ENCODE results near the gene ZNHIT2. TPM values are rescaled to one million over a fixed set of nuclear protein-coding genes. Genes with fewer than 3 reads are reported as not detected.

The ZNHIT2 gene
- total RNA-seq, 4 donors from 2014 or later: 17.3 to 38.5 (median 25.9) TPM

DNA sequence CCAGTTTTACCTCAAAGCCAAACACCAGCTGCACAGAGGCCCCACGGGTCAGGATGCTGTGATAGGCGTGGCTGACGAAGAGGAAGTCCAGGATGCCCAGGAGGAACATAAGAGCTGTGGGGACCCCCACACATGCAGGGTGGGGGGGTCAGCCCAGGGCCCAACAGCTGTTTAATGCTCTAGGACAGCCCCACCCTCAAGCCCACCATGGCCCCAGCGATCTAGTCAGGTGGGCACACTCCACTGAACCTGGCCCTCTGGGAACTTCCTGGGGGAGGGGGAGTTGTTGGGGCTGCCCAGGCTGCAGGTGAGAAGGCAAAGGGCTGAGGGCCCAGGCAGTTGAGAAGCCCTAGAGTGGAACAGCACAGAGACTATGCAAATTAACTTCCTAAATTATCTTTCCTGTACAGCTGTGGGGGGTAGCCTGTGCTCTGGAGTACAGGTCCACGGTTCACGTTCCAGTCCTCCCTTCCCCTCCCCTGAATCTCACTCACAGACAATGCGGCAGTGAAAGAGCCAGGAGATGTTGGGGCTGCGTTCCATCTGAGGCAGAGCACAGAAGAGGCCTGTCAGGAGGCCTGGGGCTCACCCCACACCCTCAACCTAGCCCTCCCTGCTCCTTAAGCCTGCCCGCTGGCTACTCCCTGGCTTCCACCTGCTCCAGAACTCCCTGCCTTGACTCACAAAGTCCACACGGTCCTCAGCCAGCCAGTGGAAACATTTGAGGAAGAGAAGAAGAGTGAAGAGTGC, 14.9 kb upstream of the ZNHIT2 start:
- DNase-seq: no peak
- 74 to 76% methylated on average over 7 to 9 of the region's 10 CpGs for WGBS, 2 donors
- Histone ChIP-seq H3K4me3 (replicated peaks in 1 of 3) (no peak overlapping the region), H3K4me1 (peaks cover 23 to 27% of the 10 kb centered on the region in 2 donors), H3K36me3 (peaks cover 51 to 55% of the 10 kb centered on the region in 2 donors), H3K9me3 (no peaks in the 10 kb centered on the region), H3K27me3 (no peaks in the 10 kb centered on the region), H3K27ac (no peak overlapping the region)
- TF ChIP-seq POLR2A (IDR thresholded peaks at IDR 0.05): no peak
- TF ChIP-seq, protein P1, sequence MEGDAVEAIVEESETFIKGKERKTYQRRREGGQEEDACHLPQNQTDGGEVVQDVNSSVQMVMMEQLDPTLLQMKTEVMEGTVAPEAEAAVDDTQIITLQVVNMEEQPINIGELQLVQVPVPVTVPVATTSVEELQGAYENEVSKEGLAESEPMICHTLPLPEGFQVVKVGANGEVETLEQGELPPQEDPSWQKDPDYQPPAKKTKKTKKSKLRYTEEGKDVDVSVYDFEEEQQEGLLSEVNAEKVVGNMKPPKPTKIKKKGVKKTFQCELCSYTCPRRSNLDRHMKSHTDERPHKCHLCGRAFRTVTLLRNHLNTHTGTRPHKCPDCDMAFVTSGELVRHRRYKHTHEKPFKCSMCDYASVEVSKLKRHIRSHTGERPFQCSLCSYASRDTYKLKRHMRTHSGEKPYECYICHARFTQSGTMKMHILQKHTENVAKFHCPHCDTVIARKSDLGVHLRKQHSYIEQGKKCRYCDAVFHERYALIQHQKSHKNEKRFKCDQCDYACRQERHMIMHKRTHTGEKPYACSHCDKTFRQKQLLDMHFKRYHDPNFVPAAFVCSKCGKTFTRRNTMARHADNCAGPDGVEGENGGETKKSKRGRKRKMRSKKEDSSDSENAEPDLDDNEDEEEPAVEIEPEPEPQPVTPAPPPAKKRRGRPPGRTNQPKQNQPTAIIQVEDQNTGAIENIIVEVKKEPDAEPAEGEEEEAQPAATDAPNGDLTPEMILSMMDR (IDR thresholded peaks at IDR 0.05): no peak
- intact Hi-C loops (cut with DNase I): loop anchor here (5.0 kb wide), 1 partner anchor 50 kb away; the partner anchor contains the start of gene CAPN1

DNA sequence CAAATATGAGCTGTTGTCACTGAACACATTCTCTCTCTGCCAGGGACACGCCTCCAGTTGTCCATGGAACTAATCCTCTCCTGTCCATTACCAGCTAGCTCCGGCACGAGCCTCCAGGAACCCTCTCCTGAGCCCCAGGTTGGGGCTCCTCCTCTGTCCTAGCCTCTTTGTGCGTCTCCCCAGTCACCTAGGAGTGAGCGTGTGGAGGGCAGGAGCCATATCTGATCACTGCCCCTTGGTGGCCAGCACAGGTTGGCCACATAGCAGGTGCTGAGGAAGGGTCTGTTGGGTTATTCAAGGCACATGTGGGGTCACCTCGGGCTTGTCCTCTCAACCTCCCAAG, 14.4 kb upstream of the ZNHIT2 start:
- peaks cover 57 to 61% of the 10 kb centered on the region in 2 donors for H3K36me3 ChIP-seq
- no peaks in the 10 kb centered on the region for H3K9me3 ChIP-seq
- H3K4me1 ChIP-seq: peaks cover 20 to 22% of the 10 kb centered on the region in 2 donors
- intact Hi-C loops (cut with DNase I): loop anchor here (5.0 kb wide), 1 partner anchor 50 kb away; the partner anchor contains the start of gene CAPN1
- DNase-seq: no peak
- TF ChIP-seq, protein P1 (IDR thresholded peaks at IDR 0.05): no peak
- no peak for TF ChIP-seq POLR2A (IDR thresholded peaks at IDR 0.05)
- H3K27me3 ChIP-seq: no peaks in the 10 kb centered on the region
- WGBS, 2 donors: 90 to 94% methylated on average over 6 of the region's 6 CpGs
- H3K27ac ChIP-seq: no peak overlapping the region
- H3K4me3 ChIP-seq (replicated peaks in 1 of 3): no peak overlapping the region

DNA sequence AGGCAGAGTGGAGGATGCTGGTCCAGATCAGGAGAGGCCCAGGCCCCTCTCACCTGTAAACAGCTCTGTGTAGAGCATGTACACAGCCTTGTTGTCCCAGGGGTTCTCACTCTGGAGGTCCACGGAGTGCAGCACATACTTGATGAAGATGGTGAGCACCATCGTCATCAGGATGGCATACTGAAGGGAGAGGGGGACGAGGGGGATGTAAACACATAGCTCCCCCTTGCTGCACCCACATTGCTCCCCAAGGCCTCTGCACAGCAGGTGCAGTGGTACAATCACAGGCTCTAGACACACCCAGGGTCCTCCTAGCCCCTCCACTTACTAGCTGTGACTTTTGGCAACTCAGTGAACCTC, 13.9 kb upstream of the ZNHIT2 start:
- 81 to 89% methylated on average over 3 of the region's 3 CpGs for WGBS, 2 donors
- TF ChIP-seq POLR2A (IDR thresholded peaks at IDR 0.05): no peak
- TF ChIP-seq, protein P1 (IDR thresholded peaks at IDR 0.05): no peak
- no peaks in the 10 kb centered on the region for H3K9me3 ChIP-seq
- no peak overlapping the region for H3K27ac ChIP-seq
- no peak overlapping the region for H3K4me3 ChIP-seq (replicated peaks in 1 of 3)
- intact Hi-C loops (cut with DNase I): loop anchor here (5.0 kb wide), 1 partner anchor 51 kb away; the partner anchor contains the start of gene CAPN1
- no peaks in the 10 kb centered on the region for H3K27me3 ChIP-seq
- no peak for DNase-seq
- H3K36me3 ChIP-seq: peaks cover 61 to 66% of the 10 kb centered on the region in 2 donors
- peaks cover 17 to 20% of the 10 kb centered on the region in 2 donors for H3K4me1 ChIP-seq

DNA sequence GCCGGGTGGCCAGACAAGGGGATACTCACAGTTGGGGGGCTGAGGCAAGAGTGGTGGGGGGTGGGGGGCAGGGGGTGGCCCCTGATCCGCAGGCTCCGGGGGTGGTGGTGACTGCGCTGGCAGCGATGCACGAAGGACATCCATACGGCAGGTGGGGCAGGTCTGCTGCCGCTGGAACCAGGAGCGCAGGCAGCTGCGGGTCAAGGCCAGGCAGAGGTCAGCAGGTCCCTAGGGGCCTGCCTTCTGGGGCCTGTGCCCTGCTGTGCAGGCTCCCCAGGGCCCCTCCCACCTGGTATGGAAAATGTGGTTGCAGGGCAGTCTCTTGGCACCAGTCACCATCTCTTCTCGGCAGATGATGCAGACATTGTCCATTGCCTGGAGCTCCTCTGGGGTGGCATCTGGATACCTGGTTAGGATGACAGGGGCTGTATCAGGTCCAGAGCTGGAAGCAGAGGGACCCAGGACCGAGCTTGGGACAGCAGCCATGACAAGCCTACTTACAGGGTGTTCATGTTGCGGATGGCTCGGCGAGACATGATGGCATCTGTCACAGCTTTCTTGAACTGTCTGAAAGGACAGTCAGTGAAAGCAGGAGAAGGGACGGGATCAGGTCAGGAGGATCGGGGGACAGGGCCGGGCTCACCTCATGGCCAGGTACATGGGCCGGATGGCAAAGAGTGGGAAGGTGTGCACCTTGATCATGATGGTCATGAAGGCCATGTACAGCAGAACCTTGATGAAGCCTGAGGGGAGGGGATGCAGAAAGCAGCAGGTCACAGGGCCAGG, 13.3 kb upstream of the ZNHIT2 start:
- no peak for DNase-seq
- H3K4me1 ChIP-seq: peaks cover 13 to 17% of the 10 kb centered on the region in 2 donors
- intact Hi-C loops (cut with DNase I): loop anchor here (5.0 kb wide), 1 partner anchor 51 kb away; the partner anchor contains the start of gene CAPN1

More for the DNA sequence above, 13.3 kb upstream of the ZNHIT2 start:
- H3K4me3 ChIP-seq (replicated peaks in 1 of 3): no peak overlapping the region
- 94 to 97% methylated on average over 9 to 18 of the region's 19 CpGs for WGBS, 2 donors
- H3K9me3 ChIP-seq: no peaks in the 10 kb centered on the region
- H3K36me3 ChIP-seq: peaks cover 67 to 71% of the 10 kb centered on the region in 2 donors
- no peak overlapping the region for H3K27ac ChIP-seq
- H3K27me3 ChIP-seq: no peaks in the 10 kb centered on the region
- TF ChIP-seq, protein P1 (IDR thresholded peaks at IDR 0.05): no peak
- no peak for TF ChIP-seq POLR2A (IDR thresholded peaks at IDR 0.05)
